Loucy (cell line): ENCODE measurements around the gene ZNF292.

Experiments
- H2AFZ ChIP-seq: fragments of 200-600 bp; sonication (generic); 2 replicates; pipeline ENCODE4 v1.6.0; 2016; ENCODE audit warnings: antibody characterized with exemption, mild to moderate bottlenecking, low read length, moderate library complexity
- H3F3A ChIP-seq: fragments of 200-600 bp; 2 replicates; pipeline ENCODE4 v1.6.0; 2016; ENCODE audit warnings: antibody characterized with exemption, low read depth, mild to moderate bottlenecking
- H3K27me3 ChIP-seq: fragments of 200-600 bp; sonication (generic); 2 replicates; pipeline ENCODE4 v1.6.1; 2014; ENCODE audit warnings: low read length, mild to moderate bottlenecking; ENCODE audit not compliant: insufficient read depth, poor library complexity, severe bottlenecking
- H3K36me3 ChIP-seq: fragments of 200-600 bp; sonication (generic); 2 replicates; pipeline ENCODE4 v1.6.1; 2016; ENCODE audit warnings: low read length; ENCODE audit not compliant: insufficient read depth
- H3K4me1 ChIP-seq: fragments of 200-600 bp; sonication (generic); 2 replicates; pipeline ENCODE4 v1.5.1; 2014; ENCODE audit warnings: low read length, mild to moderate bottlenecking; ENCODE audit not compliant: insufficient read depth, poor library complexity, severe bottlenecking
- H3K4me2 ChIP-seq: fragments of 200-600 bp; sonication (generic); 2 replicates; pipeline ENCODE4 v1.6.0; 2014; ENCODE audit warnings: antibody characterized with exemption, low read length, low read depth, mild to moderate bottlenecking; ENCODE audit not compliant: poor library complexity, severe bottlenecking
- H3K4me3 ChIP-seq: fragments of 200-600 bp; sonication (generic); 2 replicates; pipeline ENCODE4 v1.5.1; 2014; ENCODE audit warnings: low read length, mild to moderate bottlenecking, mixed read lengths; ENCODE audit not compliant: poor library complexity, severe bottlenecking
- H3K79me2 ChIP-seq: fragments of 200-600 bp; sonication (generic); 2 replicates; pipeline ENCODE4 v1.6.1; 2014; ENCODE audit warnings: low read length; ENCODE audit not compliant: insufficient read depth
- H3K9ac ChIP-seq: fragments of 200-600 bp; sonication (generic); 2 replicates; pipeline ENCODE4 v1.6.0; 2014; ENCODE audit warnings: mild to moderate bottlenecking, low read depth, low read length, moderate library complexity; ENCODE audit not compliant: poor library complexity, severe bottlenecking
- H3K9me2 ChIP-seq: fragments of 200-600 bp; sonication (generic); replicated peaks from 2 replicates; pipeline ENCODE4 v1.6.1; 2016; ENCODE audit warnings: low read depth, low read length, mixed read lengths
- H3K9me3 ChIP-seq: fragments of 200-600 bp; sonication (generic); 2 replicates; pipeline ENCODE4 v1.6.1; 2014; ENCODE audit warnings: mild to moderate bottlenecking, antibody characterized with exemption, low read length, low read depth; ENCODE audit not compliant: insufficient read depth
- H4K20me1 ChIP-seq: fragments of 200-600 bp; sonication (generic); 2 replicates; pipeline ENCODE4 v1.6.0; 2014; ENCODE audit warnings: antibody characterized with exemption, low read length, mild to moderate bottlenecking; ENCODE audit not compliant: insufficient read depth, poor library complexity, severe bottlenecking
- EZH2phosphoT487 ChIP-seq: fragments of 200-600 bp; IDR thresholded peaks from 2 replicates; pipeline ENCODE4 v1.6.1; 2018; ENCODE audit warnings: antibody characterized with exemption, mild to moderate bottlenecking, moderate library complexity, borderline replicate concordance
- TF ChIP-seq, protein P1 (sequence below): fragments of 200-600 bp; sonication (generic); conservative IDR thresholded peaks from 2 replicates; pipeline ENCODE4 v1.5.1; 2014; ENCODE audit warnings: mild to moderate bottlenecking, antibody characterized with exemption, low read length

Gene ZNF292

DNA sequence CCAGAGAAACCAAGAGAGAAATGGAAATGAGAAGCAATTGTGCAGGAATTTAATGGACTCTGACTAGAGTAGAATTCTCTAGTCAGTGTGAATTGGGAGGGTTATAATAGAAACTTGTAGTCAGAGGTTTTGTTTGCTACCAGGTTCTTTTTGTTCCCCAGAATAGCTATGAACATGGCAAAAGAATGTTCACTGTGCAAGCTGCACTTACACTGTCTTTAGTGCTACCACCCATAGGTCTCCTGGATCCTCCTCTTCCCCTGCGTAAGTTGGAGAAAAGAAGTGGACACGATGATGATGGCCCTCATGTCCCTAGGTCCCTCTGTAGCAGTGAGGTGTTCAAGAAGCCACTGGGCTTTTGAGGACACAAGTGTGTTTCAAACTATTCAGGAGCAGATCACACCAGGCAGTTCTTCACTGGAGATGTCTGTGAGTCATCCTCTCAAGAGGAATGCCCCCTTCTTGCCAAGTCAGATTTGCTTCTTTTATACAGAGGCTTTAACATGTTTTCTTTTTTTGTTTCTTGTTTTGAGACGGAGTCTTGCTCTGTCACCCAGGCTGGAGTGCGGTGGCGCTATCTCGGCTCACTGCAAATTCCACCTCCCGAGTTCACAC is 119.4 kb downstream of the ZNF292 start:
- H3K4me2 ChIP-seq: no peak overlapping the region
- no peak overlapping the region for H3K9ac ChIP-seq
- no peaks in the 10 kb centered on the region for H3K9me3 ChIP-seq
- H3K9me2 ChIP-seq: no peaks in the 10 kb centered on the region
- H3K27me3 ChIP-seq: no peaks in the 10 kb centered on the region
- no peaks in the 10 kb centered on the region for H3F3A ChIP-seq
- no peaks in the 10 kb centered on the region for H3K36me3 ChIP-seq
- H3K4me1 ChIP-seq: no peaks in the 10 kb centered on the region
- H3K79me2 ChIP-seq: no peaks in the 10 kb centered on the region
- no peaks in the 10 kb centered on the region for H4K20me1 ChIP-seq
- no peak overlapping the region for H3K4me3 ChIP-seq
- H2AFZ ChIP-seq: no peak overlapping the region
- TF ChIP-seq EZH2phosphoT487: no peak
- TF ChIP-seq, protein P1, sequence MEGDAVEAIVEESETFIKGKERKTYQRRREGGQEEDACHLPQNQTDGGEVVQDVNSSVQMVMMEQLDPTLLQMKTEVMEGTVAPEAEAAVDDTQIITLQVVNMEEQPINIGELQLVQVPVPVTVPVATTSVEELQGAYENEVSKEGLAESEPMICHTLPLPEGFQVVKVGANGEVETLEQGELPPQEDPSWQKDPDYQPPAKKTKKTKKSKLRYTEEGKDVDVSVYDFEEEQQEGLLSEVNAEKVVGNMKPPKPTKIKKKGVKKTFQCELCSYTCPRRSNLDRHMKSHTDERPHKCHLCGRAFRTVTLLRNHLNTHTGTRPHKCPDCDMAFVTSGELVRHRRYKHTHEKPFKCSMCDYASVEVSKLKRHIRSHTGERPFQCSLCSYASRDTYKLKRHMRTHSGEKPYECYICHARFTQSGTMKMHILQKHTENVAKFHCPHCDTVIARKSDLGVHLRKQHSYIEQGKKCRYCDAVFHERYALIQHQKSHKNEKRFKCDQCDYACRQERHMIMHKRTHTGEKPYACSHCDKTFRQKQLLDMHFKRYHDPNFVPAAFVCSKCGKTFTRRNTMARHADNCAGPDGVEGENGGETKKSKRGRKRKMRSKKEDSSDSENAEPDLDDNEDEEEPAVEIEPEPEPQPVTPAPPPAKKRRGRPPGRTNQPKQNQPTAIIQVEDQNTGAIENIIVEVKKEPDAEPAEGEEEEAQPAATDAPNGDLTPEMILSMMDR: no peak

DNA sequence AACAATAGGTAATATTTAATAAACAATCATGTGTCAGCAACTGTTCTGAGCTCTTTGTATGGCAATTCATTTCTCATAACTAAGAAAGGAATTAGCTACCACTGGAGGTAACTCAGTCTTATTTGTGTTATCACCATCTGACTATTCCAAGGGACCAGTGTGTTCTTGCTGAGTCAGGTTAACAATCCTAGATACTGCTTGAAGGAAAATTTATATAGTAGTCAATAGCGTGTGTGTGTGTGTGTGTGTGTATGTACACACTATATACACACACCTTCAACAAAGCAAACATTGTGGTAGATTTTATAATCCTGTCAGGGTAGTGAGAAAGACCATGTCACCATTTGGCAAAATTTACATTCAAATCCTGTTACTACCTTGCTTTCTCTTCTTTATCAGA is 121.3 kb downstream of the ZNF292 start:
- H3K36me3 ChIP-seq: no peaks in the 10 kb centered on the region
- no peak overlapping the region for H3K4me3 ChIP-seq
- no peak for TF ChIP-seq EZH2phosphoT487
- TF ChIP-seq, protein P1: no peak
- H3K4me2 ChIP-seq: no peak overlapping the region
- H3K9ac ChIP-seq: no peak overlapping the region
- no peaks in the 10 kb centered on the region for H3K79me2 ChIP-seq
- H2AFZ ChIP-seq: no peak overlapping the region
- H3F3A ChIP-seq: no peaks in the 10 kb centered on the region
- no peaks in the 10 kb centered on the region for H4K20me1 ChIP-seq
- no peaks in the 10 kb centered on the region for H3K9me2 ChIP-seq
- no peaks in the 10 kb centered on the region for H3K4me1 ChIP-seq
- H3K27me3 ChIP-seq: no peaks in the 10 kb centered on the region
- no peaks in the 10 kb centered on the region for H3K9me3 ChIP-seq

DNA sequence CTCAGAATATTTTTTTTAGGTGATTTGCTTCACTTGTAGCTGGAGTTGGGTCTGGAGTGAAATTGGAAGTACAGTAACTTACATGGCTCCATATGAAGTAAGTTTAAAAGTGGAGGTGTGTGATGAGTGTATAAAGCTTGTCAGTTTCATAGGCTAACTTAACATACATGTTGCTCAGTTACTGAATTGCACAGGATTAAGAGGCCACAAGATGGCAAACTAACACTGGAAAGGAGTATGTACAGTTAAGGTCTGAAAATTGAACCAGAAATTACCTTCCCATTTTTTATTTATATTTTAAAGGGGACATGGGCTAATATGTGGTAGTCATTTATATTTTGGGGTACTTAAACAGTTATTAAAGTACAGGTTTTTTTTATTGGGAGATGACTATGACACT is 121.8 kb downstream of the ZNF292 start:
- H3K9me3 ChIP-seq: no peaks in the 10 kb centered on the region
- H3K4me1 ChIP-seq: no peaks in the 10 kb centered on the region
- no peaks in the 10 kb centered on the region for H3K36me3 ChIP-seq
- no peaks in the 10 kb centered on the region for H3F3A ChIP-seq
- no peak overlapping the region for H3K9ac ChIP-seq
- H3K79me2 ChIP-seq: no peaks in the 10 kb centered on the region
- TF ChIP-seq, protein P1: peak; percentile 54
- no peak for TF ChIP-seq EZH2phosphoT487
- H3K27me3 ChIP-seq: no peaks in the 10 kb centered on the region
- no peak overlapping the region for H3K4me3 ChIP-seq
- H2AFZ ChIP-seq: no peak overlapping the region
- H3K9me2 ChIP-seq: no peaks in the 10 kb centered on the region
- H3K4me2 ChIP-seq: no peak overlapping the region
- no peaks in the 10 kb centered on the region for H4K20me1 ChIP-seq
